GM18502 (cell line): ENCODE results near the gene SLC44A4.
"Not testable (repeated sequence)": the region's sequence is repeated elsewhere in the genome, so short reads cannot be mapped to it uniquely, and the experiment has no call there.

Source experiments
- ATAC-seq: cut with Tn5 transposase; IDR thresholded peaks from one replicate; pipeline ENCODE4 v1.9.1; 2021; ENCODE audit warnings: mild to moderate bottlenecking; ENCODE audit not compliant: unreplicated experiment, poor library complexity

Gene SLC44A4

GRCh38 chr6:31834367-31835250 lies 44.2 kb downstream of the SLC44A4 start:
- peak; percentile 41 for ATAC-seq

DNA sequence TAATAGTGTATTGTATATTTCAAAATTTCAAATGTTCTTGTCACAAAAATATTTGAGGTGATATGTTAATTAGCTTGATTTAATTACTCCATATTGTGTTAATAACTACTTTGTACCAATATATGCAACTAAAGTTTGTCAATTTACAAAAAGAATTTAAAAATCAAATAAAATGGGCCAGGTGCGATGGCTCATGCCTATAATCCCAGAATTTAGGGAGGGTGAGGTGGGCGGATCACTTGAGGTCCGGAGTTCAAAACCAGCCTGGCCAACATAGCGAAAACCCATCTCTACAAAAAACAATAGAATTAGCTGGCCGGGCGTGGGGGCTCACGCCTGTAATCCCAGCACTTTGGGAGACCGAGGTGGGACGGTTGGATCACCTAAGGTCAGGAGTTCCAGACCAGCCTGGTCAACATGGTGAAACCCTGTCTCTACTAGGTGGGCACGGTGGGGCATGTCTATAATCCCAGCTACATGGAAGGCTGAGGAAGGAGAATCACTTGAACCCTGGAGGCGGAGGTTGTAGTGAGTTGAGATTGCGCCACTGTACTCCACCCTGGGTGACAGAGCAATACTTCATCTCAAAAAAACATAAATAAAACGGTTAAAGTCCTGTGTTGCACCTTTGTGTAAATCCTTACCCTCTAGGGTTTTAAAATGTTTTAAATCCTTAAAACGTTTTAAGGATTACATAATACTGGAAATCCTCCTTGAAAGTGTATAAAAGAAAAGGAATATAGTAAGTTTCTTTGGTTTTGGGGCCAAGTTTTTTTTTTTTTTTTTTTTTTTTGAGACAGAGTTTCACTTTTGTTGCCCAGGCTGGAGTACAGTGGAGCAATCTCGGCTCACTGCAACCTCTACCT lies 47.2 kb downstream of the SLC44A4 start:
- ATAC-seq, result no peak

GRCh38 chr6:31830886-31831335 lies 47.9 kb downstream of the SLC44A4 start:
- ATAC-seq, result no peak

- ATAC-seq, result no peak
These were observed 49.0 kb downstream of the SLC44A4 start for GRCh38 chr6:31829633-31830283.

DNA sequence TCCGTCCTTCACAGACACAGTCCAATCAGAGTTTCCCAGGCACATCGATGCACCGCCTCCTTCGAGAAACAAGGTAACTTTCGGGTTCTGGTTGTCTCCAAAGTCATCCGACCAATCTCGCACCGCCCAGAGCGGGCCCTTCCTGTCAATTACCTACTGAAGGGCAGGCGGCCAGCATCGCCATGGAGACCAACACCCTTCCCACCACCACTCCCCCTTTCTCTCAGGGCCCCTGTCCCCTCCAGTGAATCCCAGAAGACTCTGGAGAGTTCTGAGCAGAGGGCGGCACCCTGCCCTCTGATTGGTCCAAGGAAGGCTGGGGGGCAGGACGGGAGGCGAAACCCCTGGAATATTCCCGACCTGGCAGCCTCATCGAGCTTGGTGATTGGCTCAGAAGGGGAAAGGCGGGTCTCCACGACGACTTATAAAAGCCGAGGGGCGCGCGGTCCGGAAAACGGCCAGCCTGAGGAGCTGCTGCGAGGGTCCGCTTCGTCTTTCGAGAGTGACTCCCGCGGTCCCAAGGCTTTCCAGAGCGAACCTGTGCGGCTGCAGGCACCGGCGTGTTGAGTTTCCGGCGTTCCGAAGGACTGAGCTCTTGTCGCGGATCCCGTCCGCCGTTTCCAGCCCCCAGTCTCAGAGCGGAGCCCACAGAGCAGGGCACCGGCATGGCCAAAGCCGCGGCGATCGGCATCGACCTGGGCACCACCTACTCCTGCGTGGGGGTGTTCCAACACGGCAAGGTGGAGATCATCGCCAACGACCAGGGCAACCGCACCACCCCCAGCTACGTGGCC lies 51.3 kb downstream of the SLC44A4 start, which contains the start of gene HSPA1B:
Gene HSPA1B (plus strand): TSS at position 453 of the 794 bp plus-strand sequence. CDS start 213 bp downstream, at position 666.
- ATAC-seq, result peak; percentile 66

DNA sequence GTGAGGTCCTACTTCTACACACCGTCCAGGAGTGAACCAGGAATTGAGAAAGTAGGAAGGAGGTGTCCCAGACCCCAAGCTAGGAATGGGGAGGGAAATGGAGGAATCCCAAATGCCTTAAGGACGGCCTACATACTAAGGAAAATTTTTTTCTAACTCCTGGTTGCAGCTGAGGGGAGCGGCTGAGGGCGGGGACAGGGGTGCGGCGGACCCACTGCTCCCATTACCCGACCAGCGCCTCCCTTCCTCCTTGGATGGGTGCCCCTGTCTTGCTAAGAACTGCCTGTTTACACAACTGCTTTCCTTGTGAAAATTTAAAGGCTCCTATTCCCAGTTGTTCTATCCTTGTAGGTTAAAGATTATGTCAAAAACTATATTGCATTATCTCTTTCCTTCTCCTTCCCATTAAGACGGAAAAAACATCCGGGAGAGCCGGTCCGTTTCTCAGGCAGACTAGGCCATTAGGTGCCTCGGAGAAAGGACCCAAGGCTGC lies 52.0 kb downstream of the SLC44A4 start:
- ATAC-seq, result no peak

DNA sequence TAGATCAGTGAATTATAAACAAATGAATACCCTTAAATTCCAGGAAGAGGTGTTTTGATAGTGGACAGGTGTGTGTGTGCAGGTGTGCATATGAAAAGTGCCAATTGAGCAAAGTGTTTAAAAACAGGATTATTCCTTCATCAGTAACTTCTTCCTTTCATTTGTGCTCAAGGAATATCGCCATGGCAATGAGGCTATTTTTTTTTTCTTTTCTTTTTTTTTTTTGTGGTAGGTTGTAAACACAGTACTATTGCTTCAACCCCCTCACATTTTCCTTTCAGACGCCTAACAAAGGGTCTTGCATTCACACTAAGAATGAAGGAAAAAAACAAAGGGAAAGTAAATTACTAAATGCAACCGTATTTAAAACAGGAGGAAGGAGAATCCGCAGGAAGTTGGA lies 53.2 kb downstream of the SLC44A4 start:
- ATAC-seq, result no peak

- ATAC-seq, result not testable (repeated sequence)
These were observed 55.1 kb downstream of the SLC44A4 start for GRCh38 chr6:31823592-31824196.

- ATAC-seq, result peak; percentile 40
These were observed 56.6 kb downstream of the SLC44A4 start for GRCh38 chr6:31822036-31822821.

DNA sequence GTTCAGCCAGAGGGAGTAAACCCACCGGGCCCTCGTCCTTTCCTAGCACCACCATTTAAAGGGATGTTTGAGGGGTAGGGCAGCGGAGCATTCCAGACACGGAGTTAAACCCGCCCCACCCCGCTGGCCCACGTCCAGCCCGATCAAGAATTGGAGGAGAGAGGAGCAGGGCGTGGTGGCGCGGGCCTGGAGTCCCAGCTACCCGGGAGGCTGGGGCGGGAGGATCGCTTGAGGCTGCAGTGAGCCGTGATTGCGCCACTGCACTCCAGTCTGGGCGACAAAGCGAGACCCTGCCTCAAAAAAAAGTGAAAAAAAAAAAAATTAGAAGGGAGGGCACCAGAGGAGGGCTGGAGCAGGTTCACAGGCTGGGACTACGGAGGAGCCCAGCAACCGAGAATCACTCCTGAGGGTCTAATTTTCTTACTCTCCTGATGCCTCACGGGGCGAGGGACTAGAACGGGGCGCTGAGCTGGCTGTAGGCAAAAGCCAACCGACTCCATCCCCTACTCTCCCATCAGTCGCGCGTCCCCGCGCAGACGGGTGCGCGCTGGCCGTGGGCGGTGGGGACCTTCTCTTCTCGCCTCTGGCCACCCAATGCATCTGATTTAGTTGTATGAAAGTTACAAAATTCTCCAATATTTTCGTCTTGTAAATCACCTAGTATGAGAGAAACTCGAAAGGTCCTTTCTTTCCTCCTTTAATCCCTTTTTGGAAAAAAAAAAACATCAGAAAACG lies 57.3 kb downstream of the SLC44A4 start:
- ATAC-seq, result peak; percentile 39

- not testable (repeated sequence) for ATAC-seq
These were observed 58.4 kb downstream of the SLC44A4 start for GRCh38 chr6:31820399-31820798.

GRCh38 chr6:31819871-31820299 lies 58.9 kb downstream of the SLC44A4 start:
- no peak for ATAC-seq

- not testable (repeated sequence) for ATAC-seq
These were observed 60.8 kb downstream of the SLC44A4 start for GRCh38 chr6:31817929-31818511.

GRCh38 chr6:31817133-31817928 lies 61.5 kb downstream of the SLC44A4 start:
- not testable (repeated sequence) for ATAC-seq

DNA sequence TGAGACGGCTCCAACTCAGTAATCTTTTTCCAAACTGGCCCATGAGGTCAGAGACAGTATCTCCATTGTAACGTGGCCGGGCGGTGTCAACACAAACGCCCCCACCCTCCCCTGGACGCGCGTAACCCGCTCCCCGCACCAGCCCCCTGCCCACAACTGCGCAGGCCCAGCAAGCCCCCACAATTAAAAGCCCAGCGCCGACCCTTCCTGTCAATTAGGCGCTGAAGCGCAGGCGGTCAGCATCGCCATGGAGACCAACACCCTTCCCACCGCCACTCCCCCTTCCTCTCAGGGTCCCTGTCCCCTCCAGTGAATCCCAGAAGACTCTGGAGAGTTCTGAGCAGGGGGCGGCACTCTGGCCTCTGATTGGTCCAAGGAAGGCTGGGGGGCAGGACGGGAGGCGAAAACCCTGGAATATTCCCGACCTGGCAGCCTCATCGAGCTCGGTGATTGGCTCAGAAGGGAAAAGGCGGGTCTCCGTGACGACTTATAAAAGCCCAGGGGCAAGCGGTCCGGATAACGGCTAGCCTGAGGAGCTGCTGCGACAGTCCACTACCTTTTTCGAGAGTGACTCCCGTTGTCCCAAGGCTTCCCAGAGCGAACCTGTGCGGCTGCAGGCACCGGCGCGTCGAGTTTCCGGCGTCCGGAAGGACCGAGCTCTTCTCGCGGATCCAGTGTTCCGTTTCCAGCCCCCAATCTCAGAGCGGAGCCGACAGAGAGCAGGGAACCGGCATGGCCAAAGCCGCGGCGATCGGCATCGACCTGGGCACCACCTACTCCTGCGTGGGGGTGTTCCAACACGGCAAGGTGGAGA lies 63.6 kb downstream of the SLC44A4 start, which contains the start of the genes HSPA1A and HSPA1L:
Gene HSPA1A (plus strand): TSS at position 519 of the 814 bp plus-strand sequence. CDS start 214 bp downstream, at position 733.
Gene HSPA1L (minus strand): TSS at position 259 of the 814 bp plus-strand sequence. CDS start 3,311 bp downstream, outside the sequence.
- ATAC-seq, result no peak
